ENCODE measurements around the gene PTDSS2. TPM values are rescaled to one million over a fixed set of nuclear protein-coding genes. Genes with fewer than 3 reads are reported as not detected.
A peak's percentile ranks its signal among the peaks of the same experiment; 100 is the strongest.

Gene PTDSS2
- total and polyA plus RNA-seq, 9 of the 15 experiments (the other 6 are each of a cell fraction or from before 2014, with no cell fraction given): 0.45 to 53.9 (median 17.2) TPM

DNA sequence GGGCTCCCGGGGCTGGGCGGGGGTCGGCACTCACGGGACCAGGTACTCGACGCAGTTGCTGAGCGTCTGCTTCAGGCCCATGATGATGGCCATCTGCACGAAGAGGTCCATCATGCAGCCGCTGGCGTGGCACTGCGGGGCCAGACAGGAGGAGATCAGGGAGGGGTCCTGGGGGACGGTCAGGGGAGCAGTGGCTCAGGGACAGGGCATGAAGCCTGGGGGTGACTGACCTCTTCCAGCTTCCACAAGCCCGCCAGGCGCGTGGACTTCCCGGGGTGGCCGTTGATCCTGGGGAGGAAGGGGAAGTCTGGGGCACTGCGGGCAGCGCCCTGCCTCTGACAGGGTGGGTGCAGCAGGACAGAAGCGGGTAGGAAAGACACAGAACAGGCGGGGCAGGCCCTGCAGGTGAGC lies 29.2 kb upstream of the PTDSS2 start (continued):
- TF ChIP-seq JUND (IDR thresholded peaks at IDR 0.05; ENCODE audit: borderline replicate concordance, low read depth, low read length) (no peak), JUND (tag; IDR thresholded peaks at IDR 0.05; ENCODE audit: borderline replicate concordance, low read depth, low read length) (no peak), NR2C1 (IDR thresholded peaks at IDR 0.05) (no peak), NR2C1 (tag; IDR thresholded peaks at IDR 0.05) (no peak), MCM7 (IDR thresholded peaks at IDR 0.05) (no peak), ZNF274 (IDR thresholded peaks at IDR 0.05; ENCODE audit: borderline replicate concordance, low read depth, low read length) (no peak), ARID1B (IDR thresholded peaks at IDR 0.05) (no peak), OTX1 (CRISPR knock-in tag; IDR thresholded peaks at IDR 0.05) (no peak), MTA2 (IDR thresholded peaks at IDR 0.05; ENCODE audit: low read depth) (no peak), SMAD2 (IDR thresholded peaks at IDR 0.05; ENCODE audit: low read depth, low read length) (no peak)

DNA sequence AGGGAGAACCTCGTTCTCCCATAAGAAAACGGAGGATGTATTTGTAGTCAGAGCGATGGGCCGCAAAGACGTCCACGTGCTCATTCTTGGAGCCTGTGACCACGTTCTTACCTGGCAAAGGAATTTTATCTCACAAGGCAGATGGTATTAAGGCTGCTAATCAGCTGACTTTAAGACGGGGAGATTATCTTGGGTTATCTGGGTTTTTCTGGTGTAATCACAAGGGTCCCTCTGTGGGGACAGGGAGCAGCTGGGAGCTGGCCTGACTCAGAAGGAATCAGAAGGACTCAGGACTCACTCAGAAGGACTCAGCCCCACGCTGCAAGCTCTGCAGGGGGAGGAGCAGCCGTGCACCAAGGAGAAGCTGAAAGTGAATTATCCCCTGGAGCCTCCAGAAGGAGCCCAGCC lies 27.8 kb upstream of the PTDSS2 start:
- intact Hi-C loops (cut with micrococcal nuclease): no loop called here
- H3K27me3 ChIP-seq (ENCODE audit: control insufficient read depth in 2 of 2, insufficient read depth in 2 of 2, low read length in 2 of 2): no peaks in the 10 kb centered on the region
- BruUV-seq (replicated peaks): no TSS peak
- TF ChIP-seq MXI1 (IDR thresholded peaks at IDR 0.05; ENCODE audit: low read depth, low read length) (no peak), ARID1B (IDR thresholded peaks at IDR 0.05) (peak; percentile 88), PHB2 (IDR thresholded peaks at IDR 0.05; ENCODE audit: low read depth) (peak; percentile 46; the same call in 1 of the 2 replicates), HNRNPUL1 (IDR thresholded peaks at IDR 0.05; ENCODE audit: low read length) (no peak), ZFX (CRISPR knock-in tag; IDR thresholded peaks at IDR 0.05) (peak; percentile 86), MYC (IDR thresholded peaks at IDR 0.05; ENCODE audit: low read depth, low read length) (peak; percentile 92), MYC (CRISPR knock-in tag; IDR thresholded peaks at IDR 0.05; ENCODE audit: borderline replicate concordance, low read depth) (no peak; the same call in 1 of the 2 replicates), KDM1A (IDR thresholded peaks at IDR 0.05) (peak in 1 of 2 experiments; percentile 12; a peak in 1 of 4 replicates), ZNF217 (CRISPR knock-in tag; IDR thresholded peaks at IDR 0.05) (no peak), CEBPG (CRISPR knock-in tag; IDR thresholded peaks at IDR 0.05) (no peak), CEBPG (tag; conservative IDR thresholded peaks at IDR 0.05 in 1 of 2, IDR thresholded peaks at IDR 0.05 in 1 of 2) (no peak), NCOR1 (IDR thresholded peaks at IDR 0.05) (peak; percentile 76), HDAC2 (IDR thresholded peaks at IDR 0.05) (0 out of 2 replicates have a peak, but pooled peaks have one; percentile 38), CBX3 (IDR thresholded peaks at IDR 0.05; ENCODE audit: borderline replicate concordance in 1 of 2, low read length in 2 of 2) (0 out of 3 replicates have a peak, but pooled peaks of 1 of the 2 experiments have one; percentile 20), BHLHE40 (IDR thresholded peaks at IDR 0.05; ENCODE audit: low read length) (0 out of 2 replicates have a peak, but pooled peaks have one; percentile 38)
- TF ChIP-seq, protein P1, sequence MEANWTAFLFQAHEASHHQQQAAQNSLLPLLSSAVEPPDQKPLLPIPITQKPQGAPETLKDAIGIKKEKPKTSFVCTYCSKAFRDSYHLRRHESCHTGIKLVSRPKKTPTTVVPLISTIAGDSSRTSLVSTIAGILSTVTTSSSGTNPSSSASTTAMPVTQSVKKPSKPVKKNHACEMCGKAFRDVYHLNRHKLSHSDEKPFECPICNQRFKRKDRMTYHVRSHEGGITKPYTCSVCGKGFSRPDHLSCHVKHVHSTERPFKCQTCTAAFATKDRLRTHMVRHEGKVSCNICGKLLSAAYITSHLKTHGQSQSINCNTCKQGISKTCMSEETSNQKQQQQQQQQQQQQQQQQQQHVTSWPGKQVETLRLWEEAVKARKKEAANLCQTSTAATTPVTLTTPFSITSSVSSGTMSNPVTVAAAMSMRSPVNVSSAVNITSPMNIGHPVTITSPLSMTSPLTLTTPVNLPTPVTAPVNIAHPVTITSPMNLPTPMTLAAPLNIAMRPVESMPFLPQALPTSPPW (CRISPR knock-in tag; IDR thresholded peaks at IDR 0.05): peak; percentile 56

More for the DNA sequence above, 27.8 kb upstream of the PTDSS2 start:
- Histone ChIP-seq H3K4me2 (ENCODE audit: insufficient read depth, low read length) (no peak overlapping the region), H3K9me1 (ENCODE audit: control insufficient read depth, insufficient read depth, low read length) (no peaks in the 10 kb centered on the region), H3K4me3 (no peak overlapping the region), H2AFZ (ENCODE audit: low read depth, low read length) (0 out of 2 replicates have a peak overlapping the region, but pooled peaks have one; percentile 34), H3K9ac (ENCODE audit: insufficient read depth in 1 of 2, low read depth in 2 of 2, low read length in 2 of 2) (peak overlapping the region in 1 of 2 experiments; percentile 1; a peak in 1 of 4 replicates), H3K27ac (ENCODE audit: extremely low read depth, low read depth, low read length) (no peak overlapping the region), H3K4me1 (replicated peaks in 1 of 2; ENCODE audit: control insufficient read depth in 2 of 2, insufficient read depth in 2 of 2, low read length in 2 of 2) (peaks cover 5 to 42% of the 10 kb centered on the region in 2 experiments; a peak in 4 of 5 replicates), H3K36me3 (ENCODE audit: control insufficient read depth, insufficient read depth, low read length) (no peaks in the 10 kb centered on the region), H3K79me2 (ENCODE audit: control insufficient read depth, insufficient read depth, low read length) (no peaks in the 10 kb centered on the region), H3K9me3 (replicated peaks; ENCODE audit: control insufficient read depth, insufficient read depth, low read depth, low read length) (0 out of 2 replicates have a peak, but pooled peaks cover 2% of the 10 kb centered on the region), H4K20me1 (replicated peaks; ENCODE audit: control insufficient read depth, insufficient read depth, low read length) (no peaks in the 10 kb centered on the region)
- FAIRE-seq (peak; percentile 87), DNase-seq (ENCODE audit: extremely low read depth in 1 of 4, low spot score in 3 of 4) (peak in 3 of 4 experiments; percentile 33 to 72 (median 48)), ATAC-seq (peak; percentile 86)
- POLR2A ChIA-PET: interaction anchor here (0.7 to 1.0 kb wide), 2 partner anchors 18 to 172 kb away, joined by 3 to 5 read pairs; no protein-coding TSS in a partner anchor
- CTCF ChIA-PET (ENCODE audit: low intra/inter-chr PET ratio): no interaction called here
- 8% methylated on average over 10 of the region's 10 CpGs for WGBS (ENCODE audit: insufficient coverage, low coverage, missing lambda C conversion rate)
- in situ Hi-C loops (cut with MboI): no loop called here
